Left ventricle myocardium superior (tissue), 1 donor: ENCODE data around the gene SPEG. TPM values are rescaled to one million over a fixed set of nuclear protein-coding genes. Genes with fewer than 3 reads are reported as not detected.

ENCODE experiments used
- ATAC-seq: fragments of 200-7000 bp; cut with Tn5 transposase; one replicate; pipeline ENCODE4 v1.9.1; 2020; ENCODE audit warnings: mild to moderate bottlenecking, moderate library complexity
- DNase-seq: peaks from one replicate; pipeline ENCODE4 v3.0.0-alpha.2; 2020
- intact Hi-C: fragments of 100-400 bp; cut with micrococcal nuclease; formaldehyde crosslinking; loops from one replicate; pipeline ENCODE4 v1.11.0; 2022
- total RNA-seq: library from RNA; stranded (reverse); fragmentation: NEBNext Ultra II Directional; extraction: Animal tissue kit (Norgen Biotek cat#: 25700); gene quantifications from one replicate; pipeline ENCODE4 v1.2.1, GENCODE V29; 2021
- donor health status: DM: no; HTN: yes; CAD: no; lungs with severe emphysema.

SPEG gene
- total RNA-seq, 1 donor from 2014 or later, result 111 TPM

- intact Hi-C loops, result loop anchor here (10.0 kb wide), 1 partner anchor 66 kb away; no protein-coding TSS in a partner anchor
- ATAC-seq (no peak), DNase-seq (no peak)
Observed at GRCh38 chr2:219468410-219469185, 34.0 kb downstream of the SPEG start.

- ATAC-seq (peak; percentile 56), DNase-seq (no peak)
- intact Hi-C loops, result loop anchor here (10.0 kb wide), 1 partner anchor 66 kb away; no protein-coding TSS in a partner anchor
Observed at GRCh38 chr2:219469186-219469724, 34.6 kb downstream of the SPEG start.

- DNase-seq (no peak), ATAC-seq (peak; percentile 62)
- intact Hi-C loops, result no loop called here
Observed at GRCh38 chr2:219470429-219470828, 35.8 kb downstream of the SPEG start.

- no peak for DNase-seq
- ATAC-seq, result no peak
- intact Hi-C loops, result no loop called here
Observed at GRCh38 chr2:219471476-219472371, 37.1 kb downstream of the SPEG start.

- DNase-seq, result no peak
- intact Hi-C loops, result no loop called here
- ATAC-seq, result no peak
Observed at GRCh38 chr2:219472629-219473187, 38.1 kb downstream of the SPEG start.

- intact Hi-C loops, result no loop called here
- ATAC-seq (no peak), DNase-seq (no peak)
Observed at GRCh38 chr2:219473511-219473910, 38.9 kb downstream of the SPEG start.

- intact Hi-C loops, result no loop called here
- DNase-seq (no peak), ATAC-seq (no peak)
Observed at GRCh38 chr2:219474285-219475060, 39.8 kb downstream of the SPEG start.

GRCh38 chr2:219475278-219475677 is 40.6 kb downstream of the SPEG start:
- intact Hi-C loops, result no loop called here
- no peak for DNase-seq
- ATAC-seq, result peak; percentile 42

GRCh38 chr2:219475697-219476651 is 41.3 kb downstream of the SPEG start:
- ATAC-seq (peak; percentile 68), DNase-seq (peak; percentile 82)
- intact Hi-C loops, result no loop called here

- intact Hi-C loops, result no loop called here
- ATAC-seq (peak; percentile 2), DNase-seq (no peak)
Observed at GRCh38 chr2:219476652-219477151, 42.1 kb downstream of the SPEG start.

- intact Hi-C loops, result no loop called here
- DNase-seq (no peak), ATAC-seq (no peak)
Observed at GRCh38 chr2:219477179-219477578, 42.5 kb downstream of the SPEG start.

GRCh38 chr2:219477815-219478214 is 43.2 kb downstream of the SPEG start:
- DNase-seq (peak; percentile 85), ATAC-seq (peak; percentile 79)
- intact Hi-C loops, result no loop called here

- ATAC-seq (no peak), DNase-seq (no peak)
- intact Hi-C loops, result no loop called here
Observed at GRCh38 chr2:219478916-219479315, 44.3 kb downstream of the SPEG start.

GRCh38 chr2:219480004-219480403 is 45.4 kb downstream of the SPEG start:
- DNase-seq, result no peak
- ATAC-seq, result no peak
- intact Hi-C loops, result no loop called here

- no peak for ATAC-seq
- DNase-seq, result no peak
- intact Hi-C loops, result no loop called here
Observed at GRCh38 chr2:219482674-219483405, 48.2 kb downstream of the SPEG start.

- intact Hi-C loops, result no loop called here
- DNase-seq, result no peak
- no peak for ATAC-seq
Observed at GRCh38 chr2:219483451-219484342, 49.1 kb downstream of the SPEG start.
